Endothelial cell of umbilical vein (primary cell): ENCODE measurements around the gene BPI. TPM values are rescaled to one million over a fixed set of nuclear protein-coding genes. Genes with fewer than 3 reads are reported as not detected.

Experiments
- BruUV-seq: library from RNA; stranded (reverse); fragments of 400-500 nt; replicated peaks from 2 replicates; lab custom pipeline; 2021; lab: Mats Ljungman, UMichigan
- CTCF ChIA-PET: fragments of 300-600, 350-600 bp; sonication (Branson Sonifier 250); formaldehyde crosslinking; loops from one replicate; lab custom pipeline; 2021; ENCODE audit warnings: antibody characterized with exemption, inconsistent platforms; lab: Charles Lee
- POLR2A ChIA-PET: fragments of 300-600, 350-600 bp; sonication (Branson Sonifier 250); formaldehyde crosslinking; loops from one replicate; lab custom pipeline; 2021; ENCODE audit warnings: antibody characterized with exemption, inconsistent platforms; lab: Charles Lee
- DNase-seq: peaks from one replicate; pipeline ENCODE4 v3.0.0-alpha.2; 2011; ENCODE audit warnings: low read depth, low spot score
- FAIRE-seq: peaks from 2 replicates; lab custom pipeline; 2011; peaks lifted over from hg19 to GRCh38; lab: Jason Lieb, UNC
- H2AFZ ChIP-seq: 2 replicates; pipeline ENCODE4 v1.6.0; 2012; ENCODE audit warnings: low read depth, low read length, control low read depth, inconsistent platforms
- H3K27ac ChIP-seq: 2 replicates; pipeline ENCODE4 v1.5.1; 2011; ENCODE audit warnings: low read depth, mild to moderate bottlenecking, control low read depth, low read length, moderate library complexity; ENCODE audit not compliant: insufficient read depth
- H3K27me3 ChIP-seq, 2 experiments: 2 replicates each; pipeline versions ENCODE4 v1.6.0 to v1.6.1; 2011; ENCODE audit warnings: low read length in 2 of 2, mixed read lengths in 1 of 2; ENCODE audit not compliant: control insufficient read depth in 2 of 2, insufficient read depth in 2 of 2
- H3K36me3 ChIP-seq, 2 experiments: 2 replicates in 1 of 2; 3 replicates in 1 of 2; pipeline ENCODE4 v1.5.1; 2011; ENCODE audit warnings: low read length in 2 of 2, mild to moderate bottlenecking in 1 of 2, moderate library complexity in 1 of 2; ENCODE audit not compliant: control insufficient read depth in 2 of 2, insufficient read depth in 2 of 2; ENCODE audit errors: extremely low read depth in 1 of 2
- H3K4me1 ChIP-seq: 3 replicates; pipeline ENCODE4 v1.5.1; 2011; ENCODE audit warnings: mild to moderate bottlenecking, low read length; ENCODE audit not compliant: control insufficient read depth, insufficient read depth; ENCODE audit errors: extremely low read depth
- H3K4me2 ChIP-seq: 2 replicates; pipeline ENCODE4 v1.6.1; 2011; ENCODE audit warnings: low read length, control low read depth, mixed read lengths; ENCODE audit not compliant: insufficient read depth
- H3K4me3 ChIP-seq, 3 experiments: fragments of 200-600 bp in 1 of 3; sonication (generic), shearing (Covaris generic) in 1 of 3; replicated peaks in 1 of 3; 2 replicates each; pipeline ENCODE4 v1.5.1; 2011 to 2016; ENCODE audit warnings: control low read depth in 3 of 3, low read length in 3 of 3, mild to moderate bottlenecking in 2 of 3, inconsistent platforms in 1 of 3, low read depth in 1 of 3, moderate library complexity in 1 of 3; ENCODE audit not compliant: insufficient read depth in 1 of 3
- H3K79me2 ChIP-seq: 2 replicates; pipeline ENCODE4 v1.6.0; 2012; ENCODE audit warnings: low read length, inconsistent platforms; ENCODE audit not compliant: control insufficient read depth, insufficient read depth
- H3K9ac ChIP-seq: replicated peaks from 2 replicates; pipeline ENCODE3; 2011; ENCODE audit warnings: low read length, control low read depth; ENCODE audit not compliant: insufficient read depth; ENCODE audit errors: extremely low read depth
- H3K9me1 ChIP-seq: replicated peaks from 3 replicates; pipeline ENCODE4 v1.6.0; 2011; ENCODE audit warnings: mild to moderate bottlenecking, low read length; ENCODE audit not compliant: control insufficient read depth, insufficient read depth; ENCODE audit errors: extremely low read depth
- H3K9me3 ChIP-seq: replicated peaks from 2 replicates; pipeline ENCODE4 v1.5.1; 2012; ENCODE audit warnings: low read length, inconsistent platforms; ENCODE audit not compliant: control insufficient read depth, insufficient read depth
- H4K20me1 ChIP-seq: replicated peaks from 2 replicates; pipeline ENCODE3; 2011; ENCODE audit warnings: mild to moderate bottlenecking, low read length; ENCODE audit not compliant: control insufficient read depth, insufficient read depth; ENCODE audit errors: extremely low read depth
- CTCF ChIP-seq, 2 donors: IDR thresholded peaks; 1 replicate in 1 of 2; 2 replicates in 1 of 2; pipeline ENCODE4 v1.5.1; 2011; ENCODE audit warnings: low read length in 2 of 2, mild to moderate bottlenecking in 2 of 2, moderate library complexity in 2 of 2, control low read depth in 1 of 2, inconsistent platforms in 1 of 2, low read depth in 1 of 2; ENCODE audit not compliant: insufficient read depth in 1 of 2; ENCODE audit errors: extremely low read depth in 1 of 2
- EZH2 ChIP-seq: IDR thresholded peaks from 2 replicates; pipeline ENCODE4 v1.6.1; 2012; ENCODE audit warnings: borderline replicate concordance, low read depth, mild to moderate bottlenecking, moderate library complexity, low read length, inconsistent platforms; ENCODE audit not compliant: severe bottlenecking
- FOS ChIP-seq: IDR thresholded peaks from 2 replicates; pipeline ENCODE4 v1.6.1; 2011; ENCODE audit warnings: mild to moderate bottlenecking, low read length, moderate library complexity, borderline replicate concordance; ENCODE audit not compliant: insufficient read depth
- GATA2 ChIP-seq: IDR thresholded peaks from 2 replicates; pipeline ENCODE4 v1.7.0; 2011; ENCODE audit warnings: low read depth, mild to moderate bottlenecking, moderate library complexity, mixed read lengths, low read length; ENCODE audit not compliant: insufficient read length, insufficient read depth
- JUN ChIP-seq: IDR thresholded peaks from 2 replicates; pipeline ENCODE4 v1.6.1; 2011; ENCODE audit warnings: borderline replicate concordance, low read depth; ENCODE audit not compliant: insufficient read length, insufficient read depth
- MAX ChIP-seq: IDR thresholded peaks from 2 replicates; pipeline ENCODE4 v1.6.1; 2011; ENCODE audit not compliant: insufficient read depth, insufficient read length
- MYC ChIP-seq: IDR thresholded peaks from one replicate; pipeline ENCODE4 v1.6.1; 2011; ENCODE audit warnings: mild to moderate bottlenecking, low read depth, low read length
- POLR2A ChIP-seq: IDR thresholded peaks from 2 replicates; pipeline ENCODE4 v1.6.1; 2012; ENCODE audit warnings: low read depth, mild to moderate bottlenecking, control low read depth, low read length
- POLR2AphosphoS5 ChIP-seq: IDR thresholded peaks from 2 replicates; pipeline ENCODE4 v1.6.1; 2012; ENCODE audit warnings: low read depth, mild to moderate bottlenecking, control low read depth, low read length, moderate library complexity; ENCODE audit not compliant: insufficient read depth
- dilution Hi-C: fragments of 300-500 bp; cut with MboI; formaldehyde crosslinking; loops from one replicate; pipeline ENCODE4 v1.15.0; 2019; ENCODE audit warnings: low sequenced_read_pairs; ENCODE audit not compliant: extremely low pct_ligation_motif_present
- intact Hi-C: fragments of 100-400 bp; cut with micrococcal nuclease; formaldehyde crosslinking; loops from one replicate; pipeline ENCODE4 v1.10.0; 2022
- polyA plus RNA-seq, 4 experiments: library from polyadenylated mRNA; depleted of rRNA in 3 of 4; stranded (reverse) in 3 of 4; unstranded in 1 of 4; fragments of >200 nt; gene quantifications; 2 replicates each; pipeline versions ENCODE4 v1.2.1 to v1.2.3, GENCODE V29; 2011 to 2012; ENCODE audit warnings: missing spikeins in 1 of 4
- total RNA-seq: library from RNA; stranded (reverse); gene quantifications from 2 replicates; pipeline ENCODE4 v1.2.3, GENCODE V29; 2021

BPI gene
- total and polyA plus RNA-seq, 2 donors (not counting 3 experiments of a cell fraction or from before 2014, with no cell fraction given): not detected

DNA sequence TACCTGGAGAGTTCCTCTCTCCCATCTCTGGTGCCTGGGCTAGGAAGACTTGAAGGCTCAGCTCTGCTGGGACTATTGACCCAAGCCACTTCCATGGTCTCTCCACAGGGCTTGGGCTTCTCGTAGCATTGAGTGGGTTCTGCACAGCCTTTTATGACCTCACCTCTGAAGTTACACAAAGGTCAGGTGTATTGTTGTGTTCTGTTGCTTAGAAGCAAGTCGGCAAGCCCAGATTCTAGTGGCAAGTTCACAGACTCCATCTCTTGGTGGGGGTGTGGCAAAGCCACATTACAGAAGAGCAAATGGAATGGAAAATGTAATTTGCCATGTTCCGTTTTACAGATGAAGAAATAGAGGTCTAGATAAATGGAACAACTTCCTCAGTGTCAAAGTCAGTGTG is 13.5 kb downstream of the BPI start:
- FAIRE-seq: no peak
- TF ChIP-seq MYC: no peak
- no peak for TF ChIP-seq GATA2
- no peak for TF ChIP-seq MAX
- TF ChIP-seq POLR2A: no peak
- no peak for TF ChIP-seq JUN
- no peak for TF ChIP-seq CTCF (IDR thresholded peaks at IDR 0.05; ENCODE audit: extremely low read depth in 1 of 2, insufficient read depth in 1 of 2, low read depth in 1 of 2, low read length in 2 of 2)
- no peak for TF ChIP-seq EZH2
- no peak for TF ChIP-seq FOS
- no peak for TF ChIP-seq POLR2AphosphoS5
- H3K9me1 ChIP-seq: no peaks in the 10 kb centered on the region
- H3K9me3 ChIP-seq: no peaks in the 10 kb centered on the region
- H3K4me1 ChIP-seq: no peaks in the 10 kb centered on the region
- H3K27ac ChIP-seq: no peak overlapping the region
- POLR2A ChIA-PET: no interaction called here
- no peak overlapping the region for H3K4me3 ChIP-seq
- no peak overlapping the region for H2AFZ ChIP-seq
- H3K4me2 ChIP-seq: no peak overlapping the region
- intact Hi-C loops: no loop called here
- H3K27me3 ChIP-seq: peaks cover 2% of the 10 kb centered on the region in 2 experiments
- dilution Hi-C loops: no loop called here
- no peak for DNase-seq
- H4K20me1 ChIP-seq: no peaks in the 10 kb centered on the region
- H3K36me3 ChIP-seq: no peaks in the 10 kb centered on the region
- no peaks in the 10 kb centered on the region for H3K79me2 ChIP-seq
- H3K9ac ChIP-seq: no peak overlapping the region
- no TSS peak for BruUV-seq
- CTCF ChIA-PET: interaction anchor here (0.9 to 6.1 kb wide), 5 partner anchors 13 to 260 kb away, joined by 3 to 182 read pairs (median 4); no protein-coding TSS in a partner anchor
